Type B pancreatic cell (in vitro differentiated cells): ENCODE data around the gene SLC5A10. TPM values are rescaled to one million over a fixed set of nuclear protein-coding genes. Genes with fewer than 3 reads are reported as not detected.
"Not testable (repeated sequence)": the region's sequence is repeated elsewhere in the genome, so short reads cannot be mapped to it uniquely, and the experiment has no call there.

Experiments used
- DNase-seq: peaks from one replicate; pipeline ENCODE4 v3.0.0; 2021; ENCODE audit warnings: mixed read lengths; ENCODE audit not compliant: unreplicated experiment; ENCODE audit errors: extremely low spot score
- H3K27ac Mint-ChIP-seq: 2 replicates; pipeline ENCODE4 v1.8.0; 2021; ENCODE audit warnings: mild to moderate bottlenecking, mixed read lengths
- H3K27me3 Mint-ChIP-seq: 2 replicates; pipeline ENCODE4 v1.8.0; 2021; ENCODE audit warnings: mixed read lengths
- H3K36me3 Mint-ChIP-seq: 2 replicates; pipeline ENCODE4 v1.8.0; 2021; ENCODE audit warnings: mixed read lengths
- H3K4me1 Mint-ChIP-seq: one replicate; pipeline ENCODE4 v1.8.0; 2021; ENCODE audit warnings: mixed read lengths; ENCODE audit not compliant: unreplicated experiment
- H3K4me3 Mint-ChIP-seq: 2 replicates; pipeline ENCODE4 v1.8.0; 2021; ENCODE audit warnings: mild to moderate bottlenecking, mixed read lengths
- H3K9me3 Mint-ChIP-seq: 2 replicates; pipeline ENCODE4 v1.8.0; 2021; ENCODE audit warnings: mixed read lengths
- CTCF ChIP-seq: fragments of 200-600 bp; sonication (generic); conservative IDR thresholded peaks from 2 replicates; pipeline ENCODE4 v1.5.0; 2021; ENCODE audit warnings: antibody characterized with exemption, mild to moderate bottlenecking
- total RNA-seq: library from RNA; stranded (reverse); gene quantifications from 2 replicates; pipeline ENCODE4 v1.2.1, GENCODE V29; 2021; ENCODE audit warnings: low replicate concordance

The SLC5A10 gene
- total RNA-seq, 1 donor from 2014 or later: 0.19 TPM

- no peak for TF ChIP-seq CTCF
- Mint-ChIP-seq H3K4me3 (no peak overlapping the region), H3K4me1 (peaks cover 24% of the 10 kb centered on the region), H3K36me3 (peaks cover 32% of the 10 kb centered on the region), H3K27me3 (no peaks in the 10 kb centered on the region), H3K9me3 (no peaks in the 10 kb centered on the region), H3K27ac (peak overlapping the region; percentile 7)
- no peak for DNase-seq
These were observed 30.0 kb upstream of the SLC5A10 start for GRCh38 chr17:18921912-18922451.

GRCh38 chr17:18922596-18922995 is 29.4 kb upstream of the SLC5A10 start:
- H3K4me3 Mint-ChIP-seq, H3K27ac Mint-ChIP-seq, DNase-seq, H3K27me3 Mint-ChIP-seq, H3K9me3 Mint-ChIP-seq: not testable (repeated sequence)
- Mint-ChIP-seq H3K4me1 (peaks cover 24% of the 10 kb centered on the region), H3K36me3 (peaks cover 32% of the 10 kb centered on the region)

GRCh38 chr17:18925187-18925586 is 26.8 kb upstream of the SLC5A10 start:
- Mint-ChIP-seq H3K27ac (no peak overlapping the region), H3K4me3 (no peak overlapping the region), H3K27me3 (no peaks in the 10 kb centered on the region), H3K36me3 (peaks cover 27% of the 10 kb centered on the region), H3K4me1 (peaks cover 17% of the 10 kb centered on the region), H3K9me3 (no peaks in the 10 kb centered on the region)
- no peak for DNase-seq
- TF ChIP-seq CTCF: no peak

GRCh38 chr17:18928628-18929125 is 23.3 kb upstream of the SLC5A10 start:
- peaks cover 29% of the 10 kb centered on the region for H3K36me3 Mint-ChIP-seq
- no peak for TF ChIP-seq CTCF
- no peak overlapping the region for H3K27ac Mint-ChIP-seq
- no peaks in the 10 kb centered on the region for H3K9me3 Mint-ChIP-seq
- no peaks in the 10 kb centered on the region for H3K27me3 Mint-ChIP-seq
- DNase-seq: no peak
- H3K4me1 Mint-ChIP-seq: no peaks in the 10 kb centered on the region
- H3K4me3 Mint-ChIP-seq: no peak overlapping the region

GRCh38 chr17:18932360-18933055 is 19.5 kb upstream of the SLC5A10 start:
- H3K4me1 Mint-ChIP-seq: no peaks in the 10 kb centered on the region
- no peak for TF ChIP-seq CTCF
- H3K27ac Mint-ChIP-seq: no peak overlapping the region
- no peak overlapping the region for H3K4me3 Mint-ChIP-seq
- no peaks in the 10 kb centered on the region for H3K27me3 Mint-ChIP-seq
- DNase-seq: no peak
- H3K9me3 Mint-ChIP-seq: no peaks in the 10 kb centered on the region
- peaks cover 24% of the 10 kb centered on the region for H3K36me3 Mint-ChIP-seq
